Mesenteric fat pad (tissue), 1 donor: ENCODE results near the gene CCDC81. TPM values are rescaled to one million over a fixed set of nuclear protein-coding genes. Genes with fewer than 3 reads are reported as not detected.

Source experiments
- DNase-seq: peaks from one replicate; pipeline ENCODE4 v3.0.0-alpha.2; 2020; ENCODE audit warnings: low spot score
- total RNA-seq: library from RNA; stranded (reverse); fragmentation: NEBNext Ultra II Directional; extraction: Animal tissue kit (Norgen Biotek cat#: 25700); gene quantifications from one replicate; pipeline ENCODE4 v1.2.1, GENCODE V29; 2021
- donor health status: DM: yes; HTN: yes; CAD: no.

The CCDC81 gene
- total RNA-seq, 1 donor from 2014 or later, result 0.64 TPM

DNA sequence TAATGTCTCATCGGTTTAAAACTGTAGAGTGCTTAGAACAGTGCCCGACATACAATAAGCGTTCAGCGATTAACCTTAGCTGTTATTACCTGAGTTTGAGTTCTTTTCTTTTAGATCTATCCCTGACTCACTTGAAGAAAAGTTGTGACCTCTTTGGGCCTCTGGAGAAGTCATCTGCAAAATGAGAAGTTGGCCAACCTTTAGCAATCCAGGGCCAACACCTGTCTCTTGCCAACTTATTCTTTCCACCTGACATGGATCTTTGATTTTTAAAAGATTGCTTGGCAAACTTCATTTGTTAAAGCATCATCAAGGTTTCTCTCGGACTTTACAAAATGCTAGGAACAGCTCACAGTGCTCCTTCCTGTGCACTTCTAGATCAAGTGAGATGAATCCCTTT is 89.3 kb downstream of the CCDC81 start:
- DNase-seq, result no peak

DNA sequence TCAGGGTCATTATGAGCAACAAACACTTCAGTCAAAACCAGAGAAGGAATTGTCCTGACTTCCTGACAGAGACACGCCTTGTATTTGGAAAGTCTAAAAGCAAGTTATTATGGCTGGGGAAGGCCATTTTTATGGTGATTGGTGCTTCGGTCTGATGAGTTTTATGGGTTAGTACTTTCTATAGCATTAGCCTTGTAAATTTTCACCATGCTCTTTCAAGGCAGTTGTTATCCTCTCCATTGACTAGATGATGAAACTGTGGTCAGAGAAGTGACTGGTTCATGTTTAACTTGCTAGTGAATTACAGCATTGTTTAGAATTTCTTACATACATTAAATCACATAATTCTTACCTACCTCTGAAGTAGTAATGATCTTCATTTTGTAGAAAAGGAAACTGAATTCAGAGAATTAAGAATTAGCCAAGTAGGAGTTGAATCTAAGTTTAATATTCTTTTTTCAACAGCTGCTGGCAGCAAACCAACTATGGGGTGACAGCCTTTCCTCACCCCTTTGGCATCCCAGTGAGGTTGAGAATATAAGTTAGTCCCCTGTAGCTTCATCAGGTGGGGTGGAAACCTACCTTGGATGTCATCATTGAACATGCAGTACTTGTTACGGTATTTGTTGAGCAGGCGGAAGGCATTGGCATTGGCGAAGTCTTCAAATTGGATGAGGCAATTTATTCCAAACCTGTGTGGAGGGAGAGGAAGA is 90.0 kb downstream of the CCDC81 start:
- DNase-seq, result no peak

DNA sequence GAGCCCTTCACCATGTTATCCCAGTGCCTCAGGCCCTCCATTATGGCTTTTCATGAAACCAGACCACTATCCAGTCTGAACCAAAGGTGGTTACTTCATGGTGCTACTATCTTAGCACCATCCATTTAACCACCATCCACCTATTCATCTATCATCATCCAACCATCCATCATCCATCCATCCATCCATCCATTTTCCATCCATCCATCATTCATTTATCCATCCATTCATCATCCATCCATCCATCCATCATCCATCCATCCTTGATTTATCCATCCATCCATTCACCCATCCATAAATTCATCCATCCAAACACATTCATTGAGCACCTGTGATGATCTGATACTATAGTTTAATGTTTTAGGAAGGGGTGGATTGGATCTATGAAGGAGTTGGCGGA is 93.5 kb downstream of the CCDC81 start:
- DNase-seq, result no peak

GRCh38 chr11:86469491-86470388 is 95.1 kb downstream of the CCDC81 start:
- no peak for DNase-seq

Other genes with a start within 250 kb of the CCDC81 start
- 13.5 TPM for gene EED, start 130.1 kb upstream of the CCDC81 start, total RNA-seq
- gene HIKESHI, start 72.6 kb upstream of the CCDC81 start, total RNA-seq, result 29.2 TPM